Kidney epithelial cell (primary cell): ENCODE measurements around the gene HOXD12. TPM values are rescaled to one million over a fixed set of nuclear protein-coding genes. Genes with fewer than 3 reads are reported as not detected.

Experiments
- DNase-seq: peaks from one replicate; pipeline ENCODE4 v3.0.0-alpha.2; 2010; ENCODE audit warnings: low read depth
- H3K27me3 ChIP-seq: 2 replicates; pipeline ENCODE4 v1.6.0; 2011; ENCODE audit warnings: low read length; ENCODE audit not compliant: control insufficient read depth, insufficient read depth
- H3K36me3 ChIP-seq: 2 replicates; pipeline ENCODE4 v1.5.1; 2011; ENCODE audit warnings: low read length; ENCODE audit not compliant: control insufficient read depth, insufficient read depth
- H3K4me3 ChIP-seq: 2 replicates; pipeline ENCODE4 v1.5.1; 2011; ENCODE audit warnings: low read depth, mild to moderate bottlenecking, control low read depth, low read length
- total RNA-seq: library from RNA; depleted of rRNA; stranded (reverse); fragments of >200 nt; gene quantifications from 2 replicates; pipeline ENCODE4 v1.2.3, GENCODE V29; 2015
- TF ChIP-seq, protein P1 (sequence below): IDR thresholded peaks from 2 replicates; pipeline ENCODE4 v1.5.1; 2011; ENCODE audit warnings: mild to moderate bottlenecking, moderate library complexity, low read length, control low read depth, inconsistent platforms; ENCODE audit not compliant: insufficient read depth, poor library complexity, severe bottlenecking

The HOXD12 gene
- total RNA-seq, 1 donor from 2014 or later = not detected

DNA sequence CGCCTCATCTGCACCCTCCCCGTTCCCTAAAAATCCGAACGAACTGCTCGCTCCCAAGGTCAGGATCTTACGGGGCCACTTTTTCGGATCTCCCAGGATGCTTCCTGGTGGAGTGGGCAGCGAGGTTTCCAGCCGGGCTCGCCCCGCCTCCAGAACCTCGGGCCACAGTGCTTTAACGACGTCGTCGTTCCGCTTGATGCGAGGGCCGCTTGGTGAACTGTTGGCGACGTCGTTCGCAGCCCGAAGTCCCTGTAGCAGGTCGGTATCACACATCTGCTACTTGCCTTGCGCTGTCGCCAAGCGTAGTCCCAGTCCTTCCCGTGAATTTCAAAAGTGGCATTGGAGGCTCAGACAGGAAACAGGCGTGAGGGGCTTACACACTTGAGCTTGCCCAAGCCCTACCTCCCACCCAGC lies 31.2 kb upstream of the HOXD12 start:
- no peaks in the 10 kb centered on the region for H3K36me3 ChIP-seq
- TF ChIP-seq, protein P1, sequence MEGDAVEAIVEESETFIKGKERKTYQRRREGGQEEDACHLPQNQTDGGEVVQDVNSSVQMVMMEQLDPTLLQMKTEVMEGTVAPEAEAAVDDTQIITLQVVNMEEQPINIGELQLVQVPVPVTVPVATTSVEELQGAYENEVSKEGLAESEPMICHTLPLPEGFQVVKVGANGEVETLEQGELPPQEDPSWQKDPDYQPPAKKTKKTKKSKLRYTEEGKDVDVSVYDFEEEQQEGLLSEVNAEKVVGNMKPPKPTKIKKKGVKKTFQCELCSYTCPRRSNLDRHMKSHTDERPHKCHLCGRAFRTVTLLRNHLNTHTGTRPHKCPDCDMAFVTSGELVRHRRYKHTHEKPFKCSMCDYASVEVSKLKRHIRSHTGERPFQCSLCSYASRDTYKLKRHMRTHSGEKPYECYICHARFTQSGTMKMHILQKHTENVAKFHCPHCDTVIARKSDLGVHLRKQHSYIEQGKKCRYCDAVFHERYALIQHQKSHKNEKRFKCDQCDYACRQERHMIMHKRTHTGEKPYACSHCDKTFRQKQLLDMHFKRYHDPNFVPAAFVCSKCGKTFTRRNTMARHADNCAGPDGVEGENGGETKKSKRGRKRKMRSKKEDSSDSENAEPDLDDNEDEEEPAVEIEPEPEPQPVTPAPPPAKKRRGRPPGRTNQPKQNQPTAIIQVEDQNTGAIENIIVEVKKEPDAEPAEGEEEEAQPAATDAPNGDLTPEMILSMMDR = no peak

GRCh38 chr2:176071330-176072291 lies 28.0 kb upstream of the HOXD12 start:
- H3K36me3 ChIP-seq = no peaks in the 10 kb centered on the region

More for the DNA sequence above, 31.2 kb upstream of the HOXD12 start:
- Histone ChIP-seq H3K27me3 (peaks cover 75% of the 10 kb centered on the region), H3K4me3 (no peak overlapping the region)
- DNase-seq = no peak

DNA sequence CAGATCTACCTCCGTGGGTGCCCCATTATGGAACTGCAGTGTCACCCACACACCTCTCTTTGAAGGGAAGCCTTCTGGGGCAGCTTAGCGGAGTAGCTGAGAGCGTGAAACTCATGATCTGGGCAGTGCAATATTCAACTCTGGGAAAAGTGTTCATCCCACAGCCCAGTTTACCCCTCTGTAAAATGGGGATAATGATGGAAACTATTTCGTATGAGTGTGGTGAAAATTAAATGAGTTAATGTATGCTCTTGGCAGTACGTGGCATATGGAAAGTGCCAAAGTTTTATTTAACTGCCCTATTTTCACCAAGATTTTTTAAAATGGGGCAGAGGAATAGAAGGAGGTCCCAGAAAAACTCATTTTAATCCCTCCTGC lies 27.3 kb upstream of the HOXD12 start:
- no peaks in the 10 kb centered on the region for H3K36me3 ChIP-seq
- no peak overlapping the region for H3K4me3 ChIP-seq
- peaks cover 98% of the 10 kb centered on the region for H3K27me3 ChIP-seq
- no peak for DNase-seq
- TF ChIP-seq, protein P1 = no peak

More at GRCh38 chr2:176071330-176072291, 28.0 kb upstream of the HOXD12 start:
- H3K27me3 ChIP-seq = peaks cover 98% of the 10 kb centered on the region
- TF ChIP-seq, protein P1 = no peak
- H3K4me3 ChIP-seq = no peak overlapping the region
- DNase-seq = no peak

GRCh38 chr2:176072951-176073904 lies 26.4 kb upstream of the HOXD12 start:
- H3K4me3 ChIP-seq = no peak overlapping the region
- DNase-seq = no peak
- H3K27me3 ChIP-seq = peaks cover 91% of the 10 kb centered on the region
- no peaks in the 10 kb centered on the region for H3K36me3 ChIP-seq
- TF ChIP-seq, protein P1 = no peak

GRCh38 chr2:176074919-176075425 lies 24.6 kb upstream of the HOXD12 start:
- no peaks in the 10 kb centered on the region for H3K36me3 ChIP-seq

More at GRCh38 chr2:176074919-176075425, 24.6 kb upstream of the HOXD12 start:
- TF ChIP-seq, protein P1 = no peak
- no peak for DNase-seq
- H3K4me3 ChIP-seq = no peak overlapping the region
- peaks cover 91% of the 10 kb centered on the region for H3K27me3 ChIP-seq
